Bone marrow (tissue), 2 donors: ENCODE measurements around the gene SBNO1.
"Not testable (repeated sequence)": the region's sequence is repeated elsewhere in the genome, so short reads cannot be mapped to it uniquely, and the experiment has no call there.

Experiments
- DNase-seq, 2 donors: peaks; one replicate each; lab custom pipeline; 2025; lab: John Stamatoyannopoulos, UW

SBNO1 gene

DNA sequence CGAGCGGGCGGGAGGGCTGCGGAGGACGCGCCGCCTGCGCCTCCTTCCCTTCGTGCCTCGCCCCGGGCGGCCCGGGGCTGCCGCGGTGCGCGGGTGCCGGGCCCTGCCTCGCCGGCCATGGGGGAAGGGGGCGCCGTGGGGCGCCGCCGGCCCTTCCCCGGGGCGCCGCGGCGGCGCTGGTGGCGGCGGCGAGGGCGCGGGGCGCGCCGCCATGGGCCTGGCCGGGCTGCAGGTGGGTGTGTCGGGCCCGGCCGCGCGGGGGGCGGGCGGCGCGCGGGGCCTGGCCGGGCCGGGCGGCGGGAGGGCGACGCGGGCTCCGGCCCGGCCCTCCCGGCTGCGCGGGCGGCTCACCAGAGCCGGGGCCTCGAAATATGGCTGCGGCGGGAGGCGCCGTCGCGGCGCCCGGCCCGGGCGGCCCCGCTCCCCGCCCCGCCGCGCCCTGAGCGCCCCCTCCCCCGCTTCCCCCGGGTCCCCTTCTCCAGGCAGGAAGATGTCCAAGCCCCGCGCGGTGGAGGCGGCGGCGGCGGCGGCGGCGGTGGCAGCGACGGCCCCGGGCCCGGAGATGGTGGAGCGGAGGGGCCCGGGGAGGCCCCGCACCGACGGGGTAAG, 24.4 kb upstream of the SBNO1 start:
- DNase-seq: no peak

DNA sequence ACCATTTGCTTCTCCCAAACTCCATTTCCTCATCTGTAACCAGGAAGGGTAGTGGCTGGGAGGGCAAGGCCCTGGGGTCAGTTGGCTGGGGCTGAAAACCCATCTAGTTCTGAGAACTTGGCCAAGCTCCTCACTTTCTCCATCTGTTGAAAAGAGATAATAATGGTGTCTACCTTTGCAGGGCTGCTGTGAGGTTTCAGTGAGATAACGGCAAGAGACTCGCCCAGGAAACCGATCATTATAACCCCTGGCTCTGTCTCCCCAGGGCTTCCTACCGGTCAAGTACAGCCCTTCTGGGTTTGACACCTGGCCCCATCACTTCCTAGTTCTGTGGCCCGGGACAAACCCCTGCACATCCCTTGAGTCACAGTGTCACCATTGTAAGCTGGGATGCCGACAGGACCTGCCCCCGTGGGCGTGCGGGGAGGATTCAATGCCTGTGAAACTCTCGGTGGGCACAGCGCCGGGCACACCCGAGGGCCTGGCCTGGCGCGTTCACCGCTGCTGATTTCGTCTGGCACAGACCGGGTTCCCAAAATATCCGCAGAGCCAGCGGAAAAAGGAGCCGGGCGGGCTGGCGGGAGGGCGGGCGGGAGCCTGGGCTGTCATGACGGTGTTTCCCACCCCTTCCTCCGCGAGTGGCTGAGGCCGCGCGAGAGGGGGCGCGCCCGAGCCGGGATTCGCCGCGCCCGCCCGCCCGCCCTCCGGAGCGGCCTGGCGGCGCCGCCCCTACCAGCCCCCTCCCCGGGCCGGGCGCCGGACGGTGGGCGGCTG, 23.7 kb upstream of the SBNO1 start:
- DNase-seq: peak; percentile 35 to 51

DNA sequence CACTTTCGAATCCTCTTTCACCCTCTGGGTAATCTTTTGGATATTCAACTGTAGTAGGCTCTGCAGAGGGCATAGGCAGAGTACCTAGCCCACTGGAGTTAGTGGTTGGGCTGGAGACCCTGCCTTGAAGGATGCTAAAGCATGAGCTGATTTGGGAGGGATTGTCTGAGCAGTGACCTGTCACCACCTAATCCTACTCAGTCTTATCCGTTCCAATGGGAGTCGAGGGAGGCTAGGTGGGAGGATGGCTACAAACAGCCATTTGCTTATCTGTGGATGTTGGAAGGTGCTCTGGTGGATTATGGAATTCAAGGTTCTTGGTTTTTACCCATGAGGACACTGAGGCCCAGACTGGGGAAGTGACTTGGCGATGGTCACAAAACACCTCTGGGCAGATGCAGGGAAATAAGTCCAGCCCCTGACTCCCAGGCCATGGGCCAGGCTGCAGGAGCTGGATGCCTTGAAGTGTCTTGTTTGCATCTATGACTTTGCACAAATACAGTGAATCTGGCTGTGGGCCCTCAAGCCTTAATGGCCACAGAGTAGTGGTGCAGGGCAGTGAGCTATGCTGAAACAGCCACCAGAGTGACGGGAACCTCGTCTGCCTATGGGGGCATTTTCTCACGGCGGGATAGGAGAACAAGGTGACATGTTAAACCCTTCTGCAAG, 23.0 kb upstream of the SBNO1 start:
- DNase-seq: no peak

DNA sequence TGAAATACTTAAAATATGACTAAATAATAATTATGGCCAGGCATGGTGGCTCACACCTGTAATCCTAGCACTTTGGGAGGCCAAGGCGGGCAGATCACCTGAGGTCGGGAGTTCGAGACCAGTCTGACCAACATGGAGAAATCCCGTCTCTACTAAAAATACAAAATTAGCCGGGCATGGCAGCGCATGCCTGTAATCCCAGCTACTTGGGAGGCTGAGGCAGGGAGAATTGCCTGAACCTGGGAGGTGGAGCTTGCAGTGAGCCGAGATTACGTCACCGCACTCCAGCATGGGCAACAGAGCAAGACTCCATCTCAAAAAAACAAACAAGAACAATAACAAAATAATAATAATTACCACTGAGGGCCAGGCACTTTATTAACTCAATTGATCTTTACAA, 20.9 kb upstream of the SBNO1 start:
- DNase-seq: not testable (repeated sequence)

DNA sequence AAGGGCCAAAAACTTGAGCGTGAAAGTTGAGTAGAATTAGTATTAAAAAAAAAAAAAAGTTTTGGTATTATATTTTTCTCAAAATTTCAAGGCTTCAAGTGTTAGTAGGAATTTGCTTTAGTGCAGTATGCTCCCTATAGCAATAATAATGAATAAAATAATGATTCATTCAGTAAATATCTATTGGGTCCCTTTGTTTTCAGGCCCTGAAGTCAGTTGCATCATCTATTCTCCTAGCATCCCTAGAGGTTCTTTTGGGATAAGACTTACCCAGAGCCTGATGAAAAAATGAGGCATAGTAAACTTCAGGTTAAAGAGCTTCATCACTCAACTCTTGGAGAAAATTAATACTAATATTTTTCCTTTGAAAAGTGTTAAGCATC, 20.3 kb upstream of the SBNO1 start:
- no peak for DNase-seq

DNA sequence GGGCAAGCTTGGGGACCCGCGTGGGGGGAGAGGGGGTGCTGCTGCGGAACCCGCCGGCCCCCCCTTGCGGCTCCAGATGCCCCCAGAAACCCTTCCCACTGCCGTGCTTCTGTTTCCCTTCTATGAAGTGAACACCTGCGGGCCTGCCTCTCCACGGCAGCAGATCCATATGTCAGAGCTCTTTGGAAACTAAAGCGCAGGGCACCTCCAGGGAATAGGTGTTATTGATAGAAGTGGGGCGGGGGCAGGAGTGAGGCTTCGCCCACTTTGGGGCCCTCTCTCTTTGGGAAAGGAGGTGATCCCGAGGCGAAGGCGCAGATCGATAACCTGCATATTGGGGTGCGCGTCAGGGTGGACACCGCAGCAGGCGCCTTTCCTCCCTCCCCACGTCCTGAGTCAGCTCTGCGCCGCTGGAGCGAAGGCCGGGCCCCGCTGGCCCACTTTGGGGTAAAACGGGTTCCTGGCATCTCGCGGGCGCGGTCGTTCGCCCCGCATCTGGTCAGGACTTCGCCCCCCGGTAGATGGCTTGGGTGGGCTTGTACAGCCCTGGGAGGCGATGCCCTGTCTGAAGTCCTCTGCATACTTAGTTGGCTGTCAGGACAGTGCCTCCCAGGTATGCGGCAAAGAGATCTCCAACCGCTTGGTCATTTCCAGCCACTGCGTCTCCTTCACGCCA, 19.8 kb upstream of the SBNO1 start:
- peak in 1 of 2 donors; percentile 26 for DNase-seq

DNA sequence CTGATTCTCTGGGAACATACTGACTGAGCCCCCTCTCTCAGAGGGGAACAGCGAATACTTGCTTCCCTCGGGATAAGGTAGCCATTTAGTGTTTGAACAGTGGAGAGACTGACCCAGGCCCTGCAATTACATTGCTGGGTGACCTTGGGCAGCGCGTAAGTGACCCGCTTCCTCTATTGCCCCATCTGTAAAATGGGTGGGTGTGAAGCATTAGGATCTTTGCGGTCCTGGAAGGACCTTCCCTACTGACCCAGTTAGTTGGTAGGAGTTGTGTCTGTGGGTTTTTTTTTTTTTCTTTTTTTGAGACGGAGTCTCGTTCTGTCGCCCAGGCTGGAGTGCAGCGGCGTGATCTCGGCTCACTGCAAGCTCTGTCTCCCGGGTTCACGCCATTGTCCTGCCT, 18.0 kb upstream of the SBNO1 start:
- no peak for DNase-seq

DNA sequence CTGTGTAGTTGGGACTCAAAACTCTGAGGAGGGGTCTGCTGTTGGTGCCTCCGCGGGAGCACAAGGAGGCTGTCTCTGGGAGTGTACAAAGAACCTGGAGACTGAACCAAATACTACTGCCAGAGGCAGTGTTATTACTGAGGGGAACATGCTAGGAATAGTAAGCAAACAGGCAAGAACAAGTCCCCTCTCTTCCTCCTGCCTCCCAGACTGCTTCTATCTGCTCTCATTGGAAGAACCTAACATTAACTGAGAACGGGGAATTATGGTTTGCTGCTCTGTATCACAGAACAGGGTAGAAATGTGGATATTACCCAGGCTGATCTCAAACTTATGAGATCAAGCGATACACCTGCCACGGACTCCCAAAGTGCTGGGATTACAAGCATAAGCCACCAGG, 14.7 kb upstream of the SBNO1 start:
- no peak for DNase-seq

DNA sequence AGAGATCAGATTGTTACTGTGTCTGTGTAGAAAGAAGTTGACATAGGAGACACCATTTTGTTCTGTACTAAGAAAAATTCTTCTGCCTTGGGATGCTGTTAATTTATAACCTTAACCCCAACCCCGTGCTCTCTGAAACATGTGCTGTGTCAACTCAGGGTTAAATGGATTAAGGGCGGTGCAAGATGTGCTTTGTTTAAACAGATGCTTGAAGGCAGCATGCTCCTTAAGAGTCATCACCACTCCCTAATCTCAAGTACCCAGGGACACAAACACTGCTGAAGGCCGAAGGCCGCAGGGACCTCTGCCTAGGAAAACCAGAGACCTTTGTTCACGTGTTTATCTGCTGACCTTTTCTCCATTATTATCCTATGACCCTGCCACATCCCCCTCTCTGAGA, 7.8 kb upstream of the SBNO1 start:
- DNase-seq: not testable (repeated sequence)

DNA sequence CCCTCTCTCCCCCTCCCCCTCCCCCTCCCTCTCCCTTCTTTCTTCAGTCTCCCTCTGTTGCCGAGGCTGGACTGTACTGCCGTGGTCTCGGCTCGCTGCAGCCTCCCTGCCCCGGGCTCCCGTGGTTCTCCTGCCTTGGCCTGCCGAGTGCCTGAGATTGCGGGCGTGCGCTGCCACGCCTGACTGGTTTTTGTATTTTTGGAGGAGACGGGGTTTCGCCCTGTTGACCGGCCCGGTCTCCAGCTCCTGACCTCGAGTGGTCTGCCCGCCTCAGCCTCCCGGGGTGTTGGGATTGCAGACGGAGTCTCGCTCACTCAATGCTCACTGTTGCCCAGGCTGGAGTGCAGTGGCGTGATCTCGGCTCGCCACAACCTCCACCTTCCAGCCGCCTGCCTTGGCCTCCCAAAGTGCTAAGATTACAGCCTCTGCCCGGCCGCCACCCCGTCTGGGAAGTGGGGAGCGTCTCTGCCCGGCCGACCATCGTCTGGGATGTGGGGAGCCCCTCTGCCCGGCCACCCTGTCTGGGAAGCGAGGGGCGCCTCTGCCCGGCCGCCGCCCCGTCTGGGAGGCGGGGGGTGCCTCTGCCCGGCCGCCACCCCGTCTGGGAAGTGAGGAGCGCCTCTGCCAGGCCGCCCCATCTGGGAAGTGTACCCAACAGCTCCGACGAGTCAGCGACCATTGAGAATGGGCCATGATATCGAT, 7.2 kb upstream of the SBNO1 start:
- not testable (repeated sequence) for DNase-seq

DNA sequence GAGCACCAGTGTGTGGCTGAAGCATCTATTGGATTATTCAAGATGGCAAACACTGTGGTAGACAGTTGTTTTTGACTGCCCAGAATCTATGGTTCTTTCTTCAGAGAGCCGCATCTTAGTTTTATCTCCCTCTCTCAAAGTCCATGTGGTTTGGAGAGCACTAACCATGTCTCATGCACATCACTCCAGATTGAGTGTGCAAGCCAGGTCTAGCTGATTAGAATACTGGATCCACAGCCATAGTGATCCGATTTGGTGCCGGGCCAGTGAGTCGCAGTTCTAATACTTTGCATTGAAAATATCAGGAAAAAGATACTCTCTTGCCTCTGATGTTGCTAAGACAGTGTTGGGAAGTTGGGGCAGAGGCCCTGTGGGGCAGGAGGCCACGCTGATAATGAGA, 4.6 kb upstream of the SBNO1 start:
- DNase-seq: no peak

DNA sequence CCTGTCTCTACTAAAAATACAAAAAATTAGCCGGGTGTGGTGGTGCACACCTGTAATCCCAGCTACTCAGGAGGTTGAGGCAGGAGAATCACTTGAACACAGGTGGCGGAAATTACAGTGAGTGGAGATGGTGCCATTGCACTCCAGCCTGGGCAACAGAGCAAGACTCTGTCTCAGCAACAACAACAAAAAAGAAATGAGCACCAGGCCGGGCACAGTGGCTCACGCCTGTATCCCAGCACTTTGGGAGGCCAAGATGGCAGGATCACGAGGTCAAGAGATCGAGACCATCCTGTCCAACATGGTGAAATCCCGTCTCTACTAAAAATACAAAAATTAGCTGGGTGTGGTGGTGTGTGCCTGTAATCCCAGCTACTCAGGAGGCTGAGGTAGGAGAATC, 3.8 kb upstream of the SBNO1 start:
- DNase-seq: not testable (repeated sequence)

DNA sequence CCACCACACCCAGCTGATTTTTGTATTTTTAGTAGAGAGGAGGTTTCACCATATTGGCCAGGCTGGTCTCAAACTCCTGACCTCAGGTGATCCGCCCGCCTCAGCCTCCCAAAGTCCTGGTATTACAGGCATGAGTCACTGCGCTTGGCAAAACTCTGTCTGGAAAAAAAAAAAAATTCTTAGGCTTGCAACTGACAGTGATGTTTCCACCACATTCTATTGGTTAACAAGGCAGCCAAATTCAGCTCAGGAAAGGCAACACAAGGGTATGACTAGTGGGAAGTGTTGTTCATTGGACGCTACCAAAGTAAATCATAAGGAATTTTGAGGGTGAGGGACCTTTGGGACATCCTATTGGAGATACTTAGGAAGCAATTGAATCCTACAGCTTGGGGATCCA, 2.9 kb upstream of the SBNO1 start:
- no peak for DNase-seq

DNA sequence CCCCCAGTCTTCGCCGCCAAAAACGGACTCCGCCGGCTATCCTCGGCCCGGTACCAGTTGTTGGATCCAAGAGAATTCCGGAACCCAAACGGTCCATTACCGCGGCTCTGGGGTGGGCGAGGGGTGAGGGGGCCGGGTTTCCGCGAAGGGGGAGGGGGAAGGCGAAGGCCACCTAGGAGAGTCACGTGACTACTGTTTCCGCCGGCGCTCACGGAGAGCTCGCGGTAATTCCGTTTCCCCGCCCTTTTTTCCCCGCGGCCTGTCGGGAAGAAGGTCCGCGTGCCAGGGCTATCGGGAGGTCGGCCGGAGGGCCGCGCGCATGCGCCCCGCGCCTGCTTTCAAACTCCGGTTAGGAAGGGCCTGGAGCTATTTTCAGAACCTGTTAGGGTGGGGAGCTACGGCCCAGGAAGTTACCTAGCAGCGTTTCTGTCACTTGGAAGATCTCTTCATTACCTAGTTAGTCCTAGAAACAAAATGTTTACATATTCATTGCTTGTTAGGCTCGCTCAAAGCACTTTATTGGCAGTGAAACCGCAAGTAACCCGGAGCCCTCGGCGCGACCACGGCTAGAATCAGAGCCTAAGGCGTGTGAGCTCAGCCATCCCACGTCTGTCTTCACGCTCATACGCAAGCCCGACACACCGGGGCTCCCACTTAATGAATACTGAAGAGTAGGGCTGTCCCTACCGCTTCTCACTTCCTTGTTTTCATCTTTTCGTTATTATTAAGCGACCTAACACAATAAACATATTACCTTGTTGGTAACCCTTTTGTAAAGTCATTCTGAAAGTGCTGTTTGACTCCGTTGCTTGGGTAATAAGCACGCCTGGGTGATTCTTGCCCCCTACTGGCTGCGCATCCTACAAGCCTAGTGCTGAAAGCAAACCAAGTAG, 624 bp upstream of the SBNO1 start:
- DNase-seq: peak; percentile 93 to 98

DNA sequence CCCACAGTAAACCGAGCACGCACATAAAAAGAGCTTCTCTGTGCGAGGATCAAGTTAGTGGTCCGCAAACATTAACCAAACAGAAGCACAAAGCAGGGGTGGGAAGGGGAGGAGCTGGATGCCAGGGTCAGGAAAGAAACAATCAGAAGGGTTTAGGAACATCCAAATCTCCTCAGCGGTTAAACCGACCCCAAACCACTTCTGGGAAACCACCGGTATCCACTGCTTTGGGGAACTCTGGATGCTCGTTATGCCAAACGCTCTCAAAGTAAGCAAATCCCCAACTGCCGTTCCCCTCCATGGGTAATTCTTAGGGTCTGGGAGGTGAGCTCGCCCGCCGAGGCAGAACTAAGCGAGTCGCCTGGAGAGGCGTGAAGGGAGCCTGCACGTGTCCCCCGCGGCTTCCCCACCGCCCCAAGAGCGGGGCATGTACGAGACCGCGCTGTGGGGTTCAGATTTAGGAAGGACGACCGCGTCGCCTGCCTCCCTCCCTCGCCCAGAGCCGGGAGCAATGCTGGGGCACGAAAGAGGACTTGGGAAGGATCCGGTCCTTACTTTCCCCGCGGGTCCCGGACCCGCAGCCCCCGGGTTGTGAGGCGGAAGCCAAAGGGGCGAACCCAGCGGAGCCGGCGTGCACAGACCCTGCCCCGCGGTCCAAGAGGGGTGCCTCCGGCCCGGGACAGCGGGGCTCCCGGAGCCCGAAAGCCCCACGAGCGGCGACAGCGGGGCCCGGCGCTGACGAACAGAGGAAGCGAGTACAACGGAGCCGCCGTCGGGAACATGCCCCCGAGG, 711 bp downstream of the SBNO1 start:
- peak in 1 of 2 donors; percentile 28 for DNase-seq

DNA sequence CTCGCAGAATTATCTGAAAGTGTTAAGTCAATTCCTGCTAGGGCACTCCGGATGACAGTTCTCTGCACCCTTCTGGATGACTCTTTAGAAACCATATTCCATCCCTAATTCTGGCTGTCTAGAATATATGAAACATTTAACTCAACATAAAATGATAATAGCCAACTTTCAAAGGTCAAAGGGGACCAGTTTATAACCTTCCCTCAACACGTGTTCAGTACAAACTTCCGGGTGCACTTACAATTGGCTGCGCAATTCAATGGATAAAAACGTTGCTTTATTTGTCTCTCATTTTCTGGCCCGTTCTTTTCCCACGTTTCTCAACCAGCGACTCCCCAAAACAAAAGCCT, 1.3 kb downstream of the SBNO1 start:
- peak in 1 of 2 donors; percentile 15 for DNase-seq

DNA sequence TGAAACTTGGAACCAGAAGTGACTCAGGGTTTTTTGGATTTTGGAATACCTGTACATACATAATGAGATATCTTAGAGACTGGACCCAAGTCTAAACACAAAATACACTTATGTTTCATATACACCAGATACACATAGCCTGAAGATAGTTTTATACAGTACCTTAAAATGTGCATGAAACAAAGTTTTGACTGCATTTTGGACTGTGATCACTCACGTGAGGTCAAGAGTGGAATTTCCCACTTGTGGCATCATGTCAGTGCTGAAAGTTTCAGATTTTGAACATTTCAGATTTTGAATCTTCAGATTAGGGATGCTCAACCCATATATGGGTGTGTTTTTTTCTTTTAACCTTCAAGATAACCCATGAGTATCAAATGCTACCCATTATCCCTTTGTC, 6.6 kb downstream of the SBNO1 start:
- DNase-seq: no peak

DNA sequence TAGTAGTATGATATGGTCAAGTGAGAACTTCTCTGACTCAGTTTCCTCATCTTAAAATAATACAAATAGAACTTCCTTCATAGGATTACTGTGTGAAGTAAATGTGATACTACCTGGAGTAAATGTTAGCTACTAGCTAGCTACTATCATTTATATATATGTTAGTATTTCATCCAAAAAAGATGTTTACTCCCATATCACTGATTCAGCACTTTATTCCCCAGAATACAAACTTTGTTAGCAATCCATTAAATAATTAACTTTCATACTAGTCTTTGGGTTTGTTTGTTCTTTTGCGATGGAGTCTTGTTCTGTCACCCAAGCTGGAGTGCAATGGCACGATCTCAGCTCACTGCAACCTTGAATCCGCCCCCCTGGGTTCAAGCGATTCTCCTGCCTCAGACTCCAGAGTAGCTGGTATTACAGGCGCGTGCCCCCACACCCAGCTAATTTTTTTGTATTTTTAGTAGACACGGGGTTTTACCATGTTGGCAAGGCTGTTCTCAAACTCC, 8.4 kb downstream of the SBNO1 start:
- no peak for DNase-seq

DNA sequence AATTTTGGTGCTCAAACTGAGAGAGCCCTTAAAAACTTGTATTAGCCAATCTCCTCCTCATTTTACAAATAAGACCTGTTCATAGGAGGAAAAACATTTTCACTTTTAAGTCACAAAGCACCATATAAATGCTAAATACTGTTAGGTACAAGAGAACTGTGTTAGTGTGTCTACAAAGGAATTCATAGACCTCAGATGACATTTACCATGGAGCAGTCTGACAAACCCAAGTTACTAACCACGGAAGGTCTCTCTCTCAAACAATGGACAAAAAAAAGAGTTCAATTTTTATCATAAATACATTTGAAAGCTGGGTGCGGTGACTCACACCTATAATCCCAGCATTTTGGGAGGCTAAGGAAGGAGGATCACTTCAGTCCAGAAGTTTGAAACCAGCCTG, 10.0 kb downstream of the SBNO1 start:
- no peak for DNase-seq

DNA sequence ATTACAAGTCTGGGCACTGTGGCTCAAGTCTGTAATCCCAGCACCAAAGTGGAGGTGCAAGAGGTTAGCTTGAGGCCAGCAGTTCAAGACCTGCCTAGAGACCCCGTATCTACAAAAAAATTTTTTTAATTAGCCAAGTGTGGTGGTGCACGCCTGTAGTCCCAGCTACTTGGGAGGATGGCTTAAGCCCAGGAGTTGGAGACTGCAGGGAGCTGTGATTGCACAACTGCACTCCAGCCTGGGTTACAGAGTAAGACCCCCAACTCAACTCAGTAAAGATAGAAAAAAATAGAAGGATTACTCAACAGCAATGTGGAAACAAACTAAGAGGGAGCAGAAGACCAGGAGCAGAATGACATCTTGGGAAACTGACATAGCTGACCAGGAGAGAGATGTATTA, 13.3 kb downstream of the SBNO1 start:
- DNase-seq: no peak
